ENCODE data around the gene NOPCHAP1.
A peak's percentile ranks its signal among the peaks of the same experiment; 100 is the strongest.
"Not testable (repeated sequence)": the region's sequence is repeated elsewhere in the genome, so short reads cannot be mapped to it uniquely, and the experiment has no call there.

NOPCHAP1 gene

GRCh38 chr12:104986022-104986941 is at the start of gene NOPCHAP1:
Gene NOPCHAP1 (plus strand): TSS chr12:104986316. CDS start chr12:104986353, 37 bp downstream.
- DNase-seq (ENCODE audit: low spot score), result peak; percentile 63

GRCh38 chr12:104938371-104938770 is 47.7 kb upstream of the NOPCHAP1 start:
- DNase-seq (ENCODE audit: low spot score), result no peak

GRCh38 chr12:104939089-104939488 is 47.0 kb upstream of the NOPCHAP1 start:
- no peak for DNase-seq (ENCODE audit: low spot score)

GRCh38 chr12:104941454-104941853 is 44.7 kb upstream of the NOPCHAP1 start:
- DNase-seq (ENCODE audit: low spot score), result no peak

GRCh38 chr12:104942075-104942474 is 44.0 kb upstream of the NOPCHAP1 start:
- no peak for DNase-seq (ENCODE audit: low spot score)

- DNase-seq (ENCODE audit: low spot score), result not testable (repeated sequence)
These were observed 42.7 kb upstream of the NOPCHAP1 start for GRCh38 chr12:104943401-104943800.

- DNase-seq (ENCODE audit: low spot score), result no peak
These were observed 41.9 kb upstream of the NOPCHAP1 start for GRCh38 chr12:104944252-104944651.

- DNase-seq (ENCODE audit: low spot score), result not testable (repeated sequence)
These were observed 37.4 kb upstream of the NOPCHAP1 start for GRCh38 chr12:104948716-104949115.

GRCh38 chr12:104951759-104952509 is 34.2 kb upstream of the NOPCHAP1 start:
- no peak for DNase-seq (ENCODE audit: low spot score)

- no peak for DNase-seq (ENCODE audit: low spot score)
These were observed 33.3 kb upstream of the NOPCHAP1 start for GRCh38 chr12:104952816-104953215.

- no peak for DNase-seq (ENCODE audit: low spot score)
These were observed 32.8 kb upstream of the NOPCHAP1 start for GRCh38 chr12:104953323-104953722.

- DNase-seq (ENCODE audit: low spot score), result no peak
These were observed 30.4 kb upstream of the NOPCHAP1 start for GRCh38 chr12:104955703-104956102.

GRCh38 chr12:104956870-104957718 is 29.0 kb upstream of the NOPCHAP1 start:
- no peak for DNase-seq (ENCODE audit: low spot score)

GRCh38 chr12:104957719-104958000 is 28.5 kb upstream of the NOPCHAP1 start:
- no peak for DNase-seq (ENCODE audit: low spot score)

GRCh38 chr12:104958001-104958804 is 27.9 kb upstream of the NOPCHAP1 start, which contains the start of gene SLC41A2:
Gene SLC41A2 (minus strand): TSS chr12:104958290. CDS start chr12:104928527, 29,763 bp downstream.
- DNase-seq (ENCODE audit: low spot score), result no peak

- DNase-seq (ENCODE audit: low spot score), result no peak
These were observed 27.2 kb upstream of the NOPCHAP1 start for GRCh38 chr12:104958805-104959334.

- no peak for DNase-seq (ENCODE audit: low spot score)
These were observed 26.7 kb upstream of the NOPCHAP1 start for GRCh38 chr12:104959335-104959841.

GRCh38 chr12:104960464-104960863 is 25.7 kb upstream of the NOPCHAP1 start:
- DNase-seq (ENCODE audit: low spot score), result no peak

GRCh38 chr12:104963757-104964156 is 22.4 kb upstream of the NOPCHAP1 start:
- DNase-seq (ENCODE audit: low spot score), result no peak

- no peak for DNase-seq (ENCODE audit: low spot score)
These were observed 21.8 kb upstream of the NOPCHAP1 start for GRCh38 chr12:104964167-104964855.

Data from hematopoietic multipotent progenitor cell treated with erythropoietin and hydrocortisone succinate and interleukin-3 and kit ligand, for 17 days (in vitro differentiated cells).